MCF 10A (cell line): ENCODE results near the gene TBXAS1. TPM values are rescaled to one million over a fixed set of nuclear protein-coding genes. Genes with fewer than 3 reads are reported as not detected.

ENCODE experiments used
- BruUV-seq: library from RNA; stranded (reverse); fragments of 400-500 nt; replicated peaks from 2 replicates; lab custom pipeline; 2021; lab: Mats Ljungman, UMichigan
- CTCF ChIA-PET: fragments of 300-600 bp; sonication (Branson Sonifier 250); formaldehyde crosslinking; extraction: SDS; loops from one replicate; lab custom pipeline; 2021; ENCODE audit warnings: antibody characterized with exemption, inconsistent platforms; lab: Yijun Ruan, JAX
- POLR2A ChIA-PET: fragments of 300-600, 350-650 bp; sonication (Branson Sonifier 250); formaldehyde crosslinking; extraction: SDS; loops from one replicate; lab custom pipeline; 2020; ENCODE audit warnings: antibody characterized with exemption, inconsistent platforms; lab: Yijun Ruan, JAX
- DNase-seq: peaks from one replicate; pipeline ENCODE4 v3.0.0-alpha.2; 2018; ENCODE audit not compliant: unreplicated experiment
- H3K27ac Mint-ChIP-seq: one replicate; pipeline ENCODE4 v1.8.0; 2022; ENCODE audit warnings: mild to moderate bottlenecking, low read depth, mixed read lengths; ENCODE audit not compliant: unreplicated experiment
- H3K27me3 Mint-ChIP-seq: one replicate; pipeline ENCODE4 v1.8.0; 2022; ENCODE audit warnings: mixed read lengths; ENCODE audit not compliant: insufficient read depth, unreplicated experiment
- H3K36me3 Mint-ChIP-seq: one replicate; pipeline ENCODE4 v1.8.0; 2022; ENCODE audit warnings: mild to moderate bottlenecking, moderate library complexity, mixed read lengths; ENCODE audit not compliant: insufficient read depth, unreplicated experiment
- H3K4me1 Mint-ChIP-seq: one replicate; pipeline ENCODE4 v1.8.0; 2022; ENCODE audit warnings: mixed read lengths; ENCODE audit not compliant: insufficient read depth, unreplicated experiment
- H3K4me3 Mint-ChIP-seq: one replicate; pipeline ENCODE4 v1.8.0; 2022; ENCODE audit warnings: mild to moderate bottlenecking, moderate library complexity, mixed read lengths; ENCODE audit not compliant: unreplicated experiment
- H3K9me3 Mint-ChIP-seq: one replicate; pipeline ENCODE4 v1.8.0; 2022; ENCODE audit warnings: mixed read lengths; ENCODE audit not compliant: unreplicated experiment
- CTCF ChIP-seq: fragments of 200-600 bp; IDR thresholded peaks from one replicate; pipeline ENCODE4 v1.8.0; 2022; ENCODE audit warnings: antibody characterized with exemption, mild to moderate bottlenecking; ENCODE audit not compliant: unreplicated experiment
- intact Hi-C: fragments of 100-400 bp; cut with micrococcal nuclease; formaldehyde crosslinking; loops from 2 replicates; pipeline ENCODE4 v1.14.1; 2022
- total RNA-seq: library from RNA; stranded (reverse); gene quantifications from 2 replicates; pipeline ENCODE4 v1.2.3, GENCODE V29; 2022

TBXAS1 gene
- total RNA-seq, 1 experiment from 2014 or later, result 1.5 TPM

GRCh38 chr7:139992353-139993044 lies 163.4 kb downstream of the TBXAS1 start:
- Mint-ChIP-seq H3K36me3 (no peaks in the 10 kb centered on the region), H3K27ac (no peak overlapping the region), H3K9me3 (no peaks in the 10 kb centered on the region), H3K4me1 (peaks cover 12% of the 10 kb centered on the region), H3K27me3 (no peaks in the 10 kb centered on the region), H3K4me3 (no peak overlapping the region)
- ChIA-PET CTCF (interaction anchor here (0.7 to 15.7 kb wide), 4 partner anchors 10 to 373 kb away, joined by 4 to 181 read pairs (median 22); no protein-coding TSS in a partner anchor), POLR2A (interaction anchor here (0.6 to 0.7 kb wide), 2 partner anchors 18 to 107 kb away, joined by 3 read pairs; no protein-coding TSS in a partner anchor)
- intact Hi-C loops, result no loop called here
- TF ChIP-seq CTCF, result no peak
- no peak for DNase-seq
- BruUV-seq, result no TSS peak

GRCh38 chr7:139993169-139993568 lies 164.1 kb downstream of the TBXAS1 start:
- Mint-ChIP-seq H3K4me1 (peaks cover 12% of the 10 kb centered on the region), H3K27me3 (no peaks in the 10 kb centered on the region), H3K36me3 (no peaks in the 10 kb centered on the region), H3K9me3 (no peaks in the 10 kb centered on the region), H3K4me3 (no peak overlapping the region), H3K27ac (no peak overlapping the region)
- DNase-seq, result peak; percentile 13
- CTCF ChIA-PET, result interaction anchor here (2.0 to 15.7 kb wide), 3 partner anchors 9 to 374 kb away, joined by 15 to 181 read pairs (median 30); no protein-coding TSS in a partner anchor
- BruUV-seq, result no TSS peak
- POLR2A ChIA-PET, result interaction anchor here (0.6 to 0.7 kb wide), 2 partner anchors 12 to 108 kb away, joined by 3 to 4 read pairs; no protein-coding TSS in a partner anchor
- intact Hi-C loops, result no loop called here
- TF ChIP-seq CTCF, result no peak

- Mint-ChIP-seq H3K36me3 (no peaks in the 10 kb centered on the region), H3K27ac (no peak overlapping the region), H3K9me3 (no peaks in the 10 kb centered on the region), H3K4me1 (peaks cover 12% of the 10 kb centered on the region), H3K4me3 (no peak overlapping the region), H3K27me3 (no peaks in the 10 kb centered on the region)
- intact Hi-C loops, result no loop called here
- no peak for DNase-seq
- no peak for TF ChIP-seq CTCF
- POLR2A ChIA-PET, result interaction anchor here (0.7 kb wide), 1 partner anchor 12 kb away, joined by 4 read pairs; no protein-coding TSS in a partner anchor
- no TSS peak for BruUV-seq
- CTCF ChIA-PET, result interaction anchor here (2.0 to 15.7 kb wide), 3 partner anchors 9 to 374 kb away, joined by 15 to 181 read pairs (median 30); no protein-coding TSS in a partner anchor
These were observed 164.5 kb downstream of the TBXAS1 start for GRCh38 chr7:139993592-139993991.

- Mint-ChIP-seq H3K27ac (no peak overlapping the region), H3K36me3 (no peaks in the 10 kb centered on the region), H3K27me3 (no peaks in the 10 kb centered on the region), H3K4me1 (peaks cover 12% of the 10 kb centered on the region), H3K9me3 (no peaks in the 10 kb centered on the region), H3K4me3 (no peak overlapping the region)
- DNase-seq, result no peak
- ChIA-PET POLR2A (interaction anchor here (0.6 kb wide), 1 partner anchor 283 kb away, joined by 3 read pairs; no protein-coding TSS in a partner anchor), CTCF (interaction anchor here (0.6 to 15.7 kb wide), 6 partner anchors 8 to 401 kb away, joined by 3 to 181 read pairs (median 10); no protein-coding TSS in a partner anchor)
- intact Hi-C loops, result loop anchor here (2.0 kb wide), 1 partner anchor 348 kb away; no protein-coding TSS in a partner anchor
- BruUV-seq, result no TSS peak
- no peak for TF ChIP-seq CTCF
These were observed 165.3 kb downstream of the TBXAS1 start for GRCh38 chr7:139994356-139994755.
